GM12878 (cell line): ENCODE results near the gene B4GALT7. TPM values are rescaled to one million over a fixed set of nuclear protein-coding genes. Genes with fewer than 3 reads are reported as not detected.

ENCODE experiments used
- ATAC-seq: fragments of 200-7000 bp; cut with Tn5 transposase; 3 replicates; pipeline ENCODE4 v1.9.1; 2020; ENCODE audit warnings: mild to moderate bottlenecking, moderate library complexity
- BruUV-seq: library from RNA; stranded (reverse); fragments of 400-500 nt; replicated peaks from 2 replicates; lab custom pipeline; 2021; lab: Mats Ljungman, UMichigan
- CTCF ChIA-PET: fragments of 300-600 bp; sonication (Branson Sonifier 250); formaldehyde crosslinking; extraction: SDS; loops from one replicate; lab custom pipeline; 2021; ENCODE audit warnings: inconsistent platforms; lab: Yijun Ruan, JAX
- POLR2A ChIA-PET: fragments of 350-600 bp; formaldehyde crosslinking; extraction: SDS; loops from one replicate; lab custom pipeline; 2021; ENCODE audit warnings: inconsistent platforms; lab: Charles Lee
- RAD21 ChIA-PET: fragments of 300-600 bp; sonication (Branson Sonifier 250); formaldehyde crosslinking; loops from one replicate; lab custom pipeline; 2023; ENCODE audit warnings: antibody characterized with exemption; ENCODE audit not compliant: unreplicated experiment; lab: Charles Lee
- SMC1A ChIA-PET: fragments of 300-600 bp; sonication (Branson Sonifier 250); formaldehyde crosslinking; loops from one replicate; lab custom pipeline; 2023; ENCODE audit not compliant: unreplicated experiment, uncharacterized antibody; lab: Charles Lee
- DNase-seq: peaks from one replicate; pipeline ENCODE4 v3.0.0-alpha.2; 2011; ENCODE audit warnings: low read depth, low spot score
- FAIRE-seq: peaks from 3 replicates; lab custom pipeline; 2011; peaks lifted over from hg19 to GRCh38; lab: Jason Lieb, UNC
- H2AFZ ChIP-seq: 2 replicates; pipeline ENCODE4 v1.6.0; 2011; ENCODE audit warnings: low read depth, low read length, control low read depth; ENCODE audit not compliant: control insufficient read depth
- H3K27ac ChIP-seq: 2 replicates; pipeline ENCODE4 v1.5.1; 2011; ENCODE audit warnings: control low read depth; ENCODE audit not compliant: control insufficient read depth, insufficient read depth
- H3K27me3 ChIP-seq, 2 experiments: replicated peaks in 1 of 2; 2 replicates each; pipeline versions ENCODE4 v1.6.0 to v1.6.1; 2011; ENCODE audit warnings: low read length in 1 of 2; ENCODE audit not compliant: control insufficient read depth in 2 of 2, insufficient read depth in 2 of 2
- H3K36me3 ChIP-seq, 2 experiments: 2 replicates each; pipeline ENCODE4 v1.5.1; 2011; ENCODE audit warnings: low read length in 1 of 2; ENCODE audit not compliant: control insufficient read depth in 2 of 2, insufficient read depth in 2 of 2
- H3K4me1 ChIP-seq: 2 replicates; pipeline ENCODE4 v1.6.1; 2011; ENCODE audit warnings: mild to moderate bottlenecking, low read length, moderate library complexity, mixed read lengths; ENCODE audit not compliant: control insufficient read depth, insufficient read depth
- H3K4me2 ChIP-seq: 2 replicates; pipeline ENCODE4 v1.6.0; 2011; ENCODE audit warnings: control low read depth; ENCODE audit not compliant: control insufficient read depth, insufficient read depth
- H3K4me3 ChIP-seq: fragments of 200-600 bp; sonication (generic); 2 replicates; pipeline ENCODE4 v1.5.1; 2016
- H3K79me2 ChIP-seq: 2 replicates; pipeline ENCODE4 v1.6.0; 2011; ENCODE audit warnings: low read length; ENCODE audit not compliant: control insufficient read depth, insufficient read depth
- H3K9ac ChIP-seq: 2 replicates; pipeline ENCODE4 v1.8.0; 2011; ENCODE audit warnings: low read length, control low read depth, mixed read lengths; ENCODE audit not compliant: control insufficient read depth, insufficient read depth
- H3K9me3 ChIP-seq: replicated peaks from 3 replicates; pipeline ENCODE4 v1.5.1; 2011; ENCODE audit warnings: mild to moderate bottlenecking, low read length; ENCODE audit not compliant: control insufficient read depth, insufficient read depth
- H4K20me1 ChIP-seq: 2 replicates; pipeline ENCODE4 v1.6.0; 2011; ENCODE audit not compliant: control insufficient read depth, insufficient read depth
- CTCF ChIP-seq, 3 experiments: IDR thresholded peaks in 2 of 3; conservative IDR thresholded peaks in 1 of 3; 2 replicates each; pipeline ENCODE4 v1.5.1; 2011; ENCODE audit warnings: low read depth in 3 of 3, low read length in 3 of 3, mild to moderate bottlenecking in 3 of 3, control low read depth in 2 of 3, moderate library complexity in 2 of 3, inconsistent platforms in 1 of 3, mixed read lengths in 1 of 3; ENCODE audit not compliant: control insufficient read depth in 2 of 3, insufficient read depth in 1 of 3; ENCODE audit errors: extremely low read depth in 1 of 3
- CUX1 ChIP-seq: IDR thresholded peaks from 2 replicates; pipeline ENCODE4 v1.6.1; 2012; ENCODE audit warnings: improper control_type of control experiment, low read depth, low read length; ENCODE audit not compliant: insufficient replicate concordance
- HCFC1 ChIP-seq: fragments of 150-350 bp; IDR thresholded peaks from 2 replicates; pipeline ENCODE4 v1.6.1; 2014; ENCODE audit warnings: low read length
- POLR2A ChIP-seq: IDR thresholded peaks from 2 replicates; pipeline ENCODE4 v1.6.1; 2011; ENCODE audit warnings: low read depth, mild to moderate bottlenecking, low read length
- TCF3 ChIP-seq: IDR thresholded peaks from 2 replicates; pipeline ENCODE4 v1.6.1; 2012; ENCODE audit warnings: low read depth, mild to moderate bottlenecking, low read length, borderline replicate concordance; ENCODE audit not compliant: insufficient read depth
- ZNF687 ChIP-seq: fragments of 450-650 bp; IDR thresholded peaks from 2 replicates; pipeline ENCODE4 v1.6.1; 2017; ENCODE audit warnings: mild to moderate bottlenecking, moderate library complexity
- WGBS: methylation state at CpG from one replicate; pipeline ENCODE4 v1.1.6; 2016; ENCODE audit warnings: low lambda C conversion rate; ENCODE audit not compliant: insufficient replicate concordance, insufficient coverage; ENCODE audit errors: missing lambda C conversion rate; 5-methylcytosine and 5-hydroxymethylcytosine counted together
- in situ Hi-C: fragments of 300-500 bp; cut with MboI; formaldehyde crosslinking; loops from 9 replicates; pipeline ENCODE4 v1.14.3; 2018; ENCODE audit warnings: mixed read lengths
- intact Hi-C: fragments of 100-400 bp; cut with micrococcal nuclease; formaldehyde crosslinking; loops from one replicate; pipeline ENCODE4 v1.14.2; 2022; ENCODE audit not compliant: unreplicated experiment
- polyA plus RNA-seq, 11 experiments: library from polyadenylated mRNA; depleted of rRNA in 4 of 11; unstranded in 6 of 11; stranded (reverse) in 5 of 11; fragments of >200 nt; fragmentation: Nextera tagmentation in 4 of 11; fragmentation: Illumina TruSeq in 1 of 11; extraction: Ambion mirVana in 4 of 11; extraction: Trizol in 1 of 11; gene quantifications; 1 replicate in 1 of 11; 2 replicates in 10 of 11; pipeline versions ENCODE4 v1.2.1 to v1.2.3, GENCODE V29; 2011 to 2016; ENCODE audit warnings: inconsistent platforms in 2 of 11, missing spikeins in 2 of 11, low read depth in 1 of 11
- total RNA-seq, 4 experiments: library from RNA; depleted of rRNA in 3 of 4; stranded (reverse); fragments of >200 nt in 3 of 4; fragmentation: Illumina TruSeq in 1 of 4; extraction: Trizol in 1 of 4; gene quantifications; 2 replicates each; pipeline versions ENCODE4 v1.2.1 to v1.2.3, GENCODE V29; 2013 to 2021
- TF ChIP-seq, protein P1 (sequence below): fragments of 450-650 bp; IDR thresholded peaks from 2 replicates; pipeline ENCODE4 v1.6.1; 2017; ENCODE audit warnings: mild to moderate bottlenecking, low read depth, inconsistent platforms; ENCODE audit not compliant: poor library complexity, severe bottlenecking

B4GALT7 gene
- total and polyA plus RNA-seq, 10 of the 15 experiments (the other 5 are each of a cell fraction or from before 2014, with no cell fraction given): 0.34 to 27.3 (median 16.4) TPM

DNA sequence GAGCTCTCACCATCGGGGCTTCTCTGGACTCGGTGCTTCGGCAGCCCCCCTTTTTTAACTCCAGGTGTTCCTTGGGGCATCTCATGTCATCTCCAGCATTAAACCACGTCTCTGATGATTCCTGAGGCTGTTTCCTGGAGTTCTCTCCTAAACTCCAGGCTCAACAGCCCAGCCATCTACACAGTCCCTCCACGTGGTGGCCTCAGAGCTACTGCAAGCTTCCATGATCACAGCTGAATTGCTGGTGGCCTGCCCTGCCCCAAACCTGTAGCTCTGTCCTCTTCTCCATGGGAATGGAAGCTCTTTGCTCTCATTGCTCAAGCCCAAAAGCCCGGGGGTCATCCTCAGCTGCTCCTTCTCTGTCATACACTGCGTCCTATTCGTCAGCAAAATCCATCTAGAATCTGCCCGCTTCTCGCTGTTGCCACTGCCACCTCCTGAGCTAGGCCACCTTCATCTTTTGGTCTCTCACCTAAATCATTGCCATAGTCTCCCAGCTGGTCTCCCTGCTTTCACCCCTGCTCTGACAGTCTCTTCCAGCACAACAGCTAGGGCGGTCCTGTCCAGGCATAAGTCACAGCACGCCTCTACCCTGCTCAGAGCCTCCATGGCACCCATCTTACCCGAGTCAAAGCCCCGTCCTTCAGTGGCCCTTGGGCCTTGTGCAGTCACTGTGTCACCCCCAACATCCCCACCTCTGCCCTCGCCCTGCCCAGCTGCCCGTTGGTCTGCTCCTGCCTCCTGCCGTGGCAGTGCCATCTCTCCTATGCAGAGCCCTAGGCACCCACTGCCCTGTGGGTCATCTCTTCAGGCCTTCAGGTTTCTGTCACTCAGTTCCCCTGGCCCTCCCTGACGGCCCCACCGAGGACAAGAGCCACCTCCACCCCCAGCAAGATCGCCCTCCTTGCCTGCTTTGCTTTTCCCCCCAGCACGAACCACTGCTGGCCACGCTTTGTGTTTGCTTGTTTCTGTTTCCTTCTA, 6.4 kb downstream of the B4GALT7 start:
- no peaks in the 10 kb centered on the region for H4K20me1 ChIP-seq
- no peaks in the 10 kb centered on the region for H3K9me3 ChIP-seq
- H3K27ac ChIP-seq: no peak overlapping the region
- ChIA-PET POLR2A (interaction anchor here (0.5 kb wide), 1 partner anchor 14 kb away, joined by 6 read pairs; no protein-coding TSS in a partner anchor), CTCF (interaction anchor here (0.6 to 0.9 kb wide), 2 partner anchors 16 to 621 kb away, joined by 3 read pairs; no protein-coding TSS in a partner anchor), SMC1A (no interaction called here), RAD21 (no interaction called here)
- H3K4me1 ChIP-seq: no peaks in the 10 kb centered on the region
- no peak overlapping the region for H3K9ac ChIP-seq
- ATAC-seq (no peak), DNase-seq (no peak), FAIRE-seq (no peak)
- BruUV-seq: no TSS peak
- 80% methylated on average over 22 of the region's 22 CpGs for whole genome bisulfite sequencing
- H3K27me3 ChIP-seq: no peaks in the 10 kb centered on the region
- no peak overlapping the region for H2AFZ ChIP-seq
- no peak overlapping the region for H3K4me2 ChIP-seq
- H3K79me2 ChIP-seq: no peaks in the 10 kb centered on the region
- no peak overlapping the region for H3K4me3 ChIP-seq
- intact Hi-C loops: no loop called here
- in situ Hi-C loops: loop anchor here (10.0 to 25.0 kb wide), 3 partner anchors 458 to 1569 kb away; no protein-coding TSS in a partner anchor
- peaks cover 0 to 4% of the 10 kb centered on the region in 2 experiments; a peak in 2 of 4 replicates for H3K36me3 ChIP-seq
- TF ChIP-seq CUX1 (no peak), CTCF (IDR thresholded peaks at IDR 0.05 in 2 of 3, conservative IDR thresholded peaks at IDR 0.05 in 1 of 3; ENCODE audit: control insufficient read depth in 2 of 3, extremely low read depth in 1 of 3, insufficient read depth in 1 of 3, low read depth in 3 of 3, low read length in 3 of 3) (no peak), HCFC1 (no peak), ZNF687 (no peak), TCF3 (no peak), POLR2A (0 out of 2 replicates have a peak, but pooled peaks have one; percentile 5)
- TF ChIP-seq, protein P1, sequence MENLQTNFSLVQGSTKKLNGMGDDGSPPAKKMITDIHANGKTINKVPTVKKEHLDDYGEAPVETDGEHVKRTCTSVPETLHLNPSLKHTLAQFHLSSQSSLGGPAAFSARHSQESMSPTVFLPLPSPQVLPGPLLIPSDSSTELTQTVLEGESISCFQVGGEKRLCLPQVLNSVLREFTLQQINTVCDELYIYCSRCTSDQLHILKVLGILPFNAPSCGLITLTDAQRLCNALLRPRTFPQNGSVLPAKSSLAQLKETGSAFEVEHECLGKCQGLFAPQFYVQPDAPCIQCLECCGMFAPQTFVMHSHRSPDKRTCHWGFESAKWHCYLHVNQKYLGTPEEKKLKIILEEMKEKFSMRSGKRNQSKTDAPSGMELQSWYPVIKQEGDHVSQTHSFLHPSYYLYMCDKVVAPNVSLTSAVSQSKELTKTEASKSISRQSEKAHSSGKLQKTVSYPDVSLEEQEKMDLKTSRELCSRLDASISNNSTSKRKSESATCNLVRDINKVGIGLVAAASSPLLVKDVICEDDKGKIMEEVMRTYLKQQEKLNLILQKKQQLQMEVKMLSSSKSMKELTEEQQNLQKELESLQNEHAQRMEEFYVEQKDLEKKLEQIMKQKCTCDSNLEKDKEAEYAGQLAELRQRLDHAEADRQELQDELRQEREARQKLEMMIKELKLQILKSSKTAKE: no peak
